Kidney epithelial cell (primary cell): Measurements from ENCODE around the gene CSF2. TPM values are rescaled to one million over a fixed set of nuclear protein-coding genes. Genes with fewer than 3 reads are reported as not detected.

Experiments used
- DNase-seq: peaks from one replicate; pipeline ENCODE4 v3.0.0-alpha.2; 2010; ENCODE audit warnings: low read depth
- H3K27me3 ChIP-seq: 2 replicates; pipeline ENCODE4 v1.6.0; 2011; ENCODE audit warnings: low read length; ENCODE audit not compliant: control insufficient read depth, insufficient read depth
- H3K36me3 ChIP-seq: 2 replicates; pipeline ENCODE4 v1.5.1; 2011; ENCODE audit warnings: low read length; ENCODE audit not compliant: control insufficient read depth, insufficient read depth
- H3K4me3 ChIP-seq: 2 replicates; pipeline ENCODE4 v1.5.1; 2011; ENCODE audit warnings: low read depth, mild to moderate bottlenecking, control low read depth, low read length
- CTCF ChIP-seq: IDR thresholded peaks from 2 replicates; pipeline ENCODE4 v1.5.1; 2011; ENCODE audit warnings: mild to moderate bottlenecking, moderate library complexity, low read length, control low read depth, inconsistent platforms; ENCODE audit not compliant: insufficient read depth, poor library complexity, severe bottlenecking
- total RNA-seq: library from RNA; depleted of rRNA; stranded (reverse); fragments of >200 nt; gene quantifications from 2 replicates; pipeline ENCODE4 v1.2.3, GENCODE V29; 2015

Gene CSF2
- total RNA-seq, 1 donor from 2014 or later, result 10.5 TPM

GRCh38 chr5:132095424-132095972 lies 21.9 kb downstream of the CSF2 start:
- DNase-seq, result no peak
- Histone ChIP-seq H3K27me3 (no peaks in the 10 kb centered on the region), H3K4me3 (no peak overlapping the region), H3K36me3 (no peaks in the 10 kb centered on the region)
- no peak for TF ChIP-seq CTCF

GRCh38 chr5:132096904-132097303 lies 23.3 kb downstream of the CSF2 start:
- Histone ChIP-seq H3K36me3 (no peaks in the 10 kb centered on the region), H3K27me3 (no peaks in the 10 kb centered on the region), H3K4me3 (no peak overlapping the region)
- no peak for TF ChIP-seq CTCF
- DNase-seq, result no peak

GRCh38 chr5:132098151-132098594 lies 24.6 kb downstream of the CSF2 start:
- no peak for TF ChIP-seq CTCF
- no peaks in the 10 kb centered on the region for H3K36me3 ChIP-seq
- no peaks in the 10 kb centered on the region for H3K27me3 ChIP-seq
- DNase-seq, result no peak
- no peak overlapping the region for H3K4me3 ChIP-seq

- no peak for DNase-seq
Observed at GRCh38 chr5:132098621-132099020, 25.0 kb downstream of the CSF2 start.

GRCh38 chr5:132099076-132099748 lies 25.6 kb downstream of the CSF2 start:
- no peaks in the 10 kb centered on the region for H3K36me3 ChIP-seq

More at GRCh38 chr5:132098621-132099020, 25.0 kb downstream of the CSF2 start:
- H3K36me3 ChIP-seq, result no peaks in the 10 kb centered on the region
- TF ChIP-seq CTCF, result no peak
- no peaks in the 10 kb centered on the region for H3K27me3 ChIP-seq
- no peak overlapping the region for H3K4me3 ChIP-seq

More at GRCh38 chr5:132099076-132099748, 25.6 kb downstream of the CSF2 start:
- no peak for TF ChIP-seq CTCF
- DNase-seq, result no peak
- no peak overlapping the region for H3K4me3 ChIP-seq
- H3K27me3 ChIP-seq, result no peaks in the 10 kb centered on the region
